ENCODE data around the gene ATP5F1D. TPM values are rescaled to one million over a fixed set of nuclear protein-coding genes. Genes with fewer than 3 reads are reported as not detected.

ATP5F1D gene
- total and polyA plus RNA-seq, 2 of the 13 experiments (the other 11 are each of a cell fraction or from before 2014, with no cell fraction given) = 39.4 to 78.7 TPM

DNA sequence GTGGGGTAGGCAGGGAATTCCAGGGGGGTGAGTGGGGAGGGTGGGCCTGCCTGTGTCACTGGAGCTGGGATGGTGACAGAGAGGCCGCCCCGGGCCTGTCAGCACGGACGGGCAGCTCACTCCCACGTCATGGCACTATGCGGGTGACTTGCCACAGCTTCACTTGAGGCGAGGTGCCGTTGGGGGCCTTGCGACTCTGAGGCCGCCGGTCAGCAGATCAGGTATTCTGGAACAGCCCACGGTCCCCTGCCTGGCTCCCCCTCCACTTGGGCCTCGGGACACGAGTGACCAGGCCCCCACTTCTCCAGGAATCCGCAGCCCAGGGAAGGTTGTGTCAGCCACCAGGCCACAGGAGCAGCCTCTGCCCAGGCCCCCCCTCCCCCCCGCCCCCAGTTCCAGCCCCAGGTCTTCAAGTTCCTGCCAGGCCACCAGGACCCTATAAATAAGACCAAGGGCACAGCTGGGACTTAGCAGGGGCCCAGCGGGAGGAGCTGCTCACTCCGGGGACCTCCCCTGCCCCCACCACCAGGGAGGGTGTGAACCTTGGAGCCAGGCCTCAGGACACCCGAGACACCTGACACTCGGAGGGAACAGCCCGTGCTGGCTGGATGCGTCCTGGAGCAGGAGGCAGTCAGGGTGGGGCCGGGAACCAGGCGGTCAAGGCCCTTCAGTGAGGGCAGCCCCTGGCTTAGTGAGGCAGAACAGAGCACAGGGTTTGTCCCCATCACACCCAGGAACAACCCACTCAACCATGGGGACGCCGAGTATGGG is 4.1 kb downstream of the ATP5F1D start (continued):
- TF ChIP-seq, protein P1, sequence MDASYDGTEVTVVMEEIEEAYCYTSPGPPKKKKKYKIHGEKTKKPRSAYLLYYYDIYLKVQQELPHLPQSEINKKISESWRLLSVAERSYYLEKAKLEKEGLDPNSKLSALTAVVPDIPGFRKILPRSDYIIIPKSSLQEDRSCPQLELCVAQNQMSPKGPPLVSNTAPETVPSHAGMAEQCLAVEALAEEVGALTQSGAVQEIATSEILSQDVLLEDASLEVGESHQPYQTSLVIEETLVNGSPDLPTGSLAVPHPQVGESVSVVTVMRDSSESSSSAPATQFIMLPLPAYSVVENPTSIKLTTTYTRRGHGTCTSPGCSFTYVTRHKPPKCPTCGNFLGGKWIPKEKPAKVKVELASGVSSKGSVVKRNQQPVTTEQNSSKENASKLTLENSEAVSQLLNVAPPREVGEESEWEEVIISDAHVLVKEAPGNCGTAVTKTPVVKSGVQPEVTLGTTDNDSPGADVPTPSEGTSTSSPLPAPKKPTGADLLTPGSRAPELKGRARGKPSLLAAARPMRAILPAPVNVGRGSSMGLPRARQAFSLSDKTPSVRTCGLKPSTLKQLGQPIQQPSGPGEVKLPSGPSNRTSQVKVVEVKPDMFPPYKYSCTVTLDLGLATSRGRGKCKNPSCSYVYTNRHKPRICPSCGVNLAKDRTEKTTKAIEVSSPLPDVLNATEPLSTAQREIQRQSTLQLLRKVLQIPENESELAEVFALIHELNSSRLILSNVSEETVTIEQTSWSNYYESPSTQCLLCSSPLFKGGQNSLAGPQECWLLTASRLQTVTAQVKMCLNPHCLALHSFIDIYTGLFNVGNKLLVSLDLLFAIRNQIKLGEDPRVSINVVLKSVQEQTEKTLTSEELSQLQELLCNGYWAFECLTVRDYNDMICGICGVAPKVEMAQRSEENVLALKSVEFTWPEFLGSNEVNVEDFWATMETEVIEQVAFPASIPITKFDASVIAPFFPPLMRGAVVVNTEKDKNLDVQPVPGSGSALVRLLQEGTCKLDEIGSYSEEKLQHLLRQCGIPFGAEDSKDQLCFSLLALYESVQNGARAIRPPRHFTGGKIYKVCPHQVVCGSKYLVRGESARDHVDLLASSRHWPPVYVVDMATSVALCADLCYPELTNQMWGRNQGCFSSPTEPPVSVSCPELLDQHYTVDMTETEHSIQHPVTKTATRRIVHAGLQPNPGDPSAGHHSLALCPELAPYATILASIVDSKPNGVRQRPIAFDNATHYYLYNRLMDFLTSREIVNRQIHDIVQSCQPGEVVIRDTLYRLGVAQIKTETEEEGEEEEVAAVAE (CRISPR knock-in tag; IDR thresholded peaks at IDR 0.05; ENCODE audit: borderline replicate concordance) = no peak
- TF ChIP-seq ZNF674 (CRISPR knock-in tag; IDR thresholded peaks at IDR 0.05; ENCODE audit: low read depth) (no peak), DMAP1 (CRISPR knock-in tag; IDR thresholded peaks at IDR 0.05) (0 out of 2 replicates have a peak, but pooled peaks have one; percentile 5), TOPORS (CRISPR knock-in tag; IDR thresholded peaks at IDR 0.05) (no peak), ZNF225 (CRISPR knock-in tag; IDR thresholded peaks at IDR 0.05) (no peak), ZNF460 (CRISPR knock-in tag; IDR thresholded peaks at IDR 0.05; ENCODE audit: borderline replicate concordance) (no peak), ZFYVE20 (CRISPR knock-in tag; IDR thresholded peaks at IDR 0.05; ENCODE audit: borderline replicate concordance, low read depth) (no peak), EEA1 (CRISPR knock-in tag; IDR thresholded peaks at IDR 0.05; ENCODE audit: borderline replicate concordance) (no peak), ZFP1 (CRISPR knock-in tag; IDR thresholded peaks at IDR 0.05) (no peak)
- TF ChIP-seq, protein P2, sequence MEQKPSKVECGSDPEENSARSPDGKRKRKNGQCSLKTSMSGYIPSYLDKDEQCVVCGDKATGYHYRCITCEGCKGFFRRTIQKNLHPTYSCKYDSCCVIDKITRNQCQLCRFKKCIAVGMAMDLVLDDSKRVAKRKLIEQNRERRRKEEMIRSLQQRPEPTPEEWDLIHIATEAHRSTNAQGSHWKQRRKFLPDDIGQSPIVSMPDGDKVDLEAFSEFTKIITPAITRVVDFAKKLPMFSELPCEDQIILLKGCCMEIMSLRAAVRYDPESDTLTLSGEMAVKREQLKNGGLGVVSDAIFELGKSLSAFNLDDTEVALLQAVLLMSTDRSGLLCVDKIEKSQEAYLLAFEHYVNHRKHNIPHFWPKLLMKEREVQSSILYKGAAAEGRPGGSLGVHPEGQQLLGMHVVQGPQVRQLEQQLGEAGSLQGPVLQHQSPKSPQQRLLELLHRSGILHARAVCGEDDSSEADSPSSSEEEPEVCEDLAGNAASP (CRISPR knock-in tag; IDR thresholded peaks at IDR 0.05; ENCODE audit: borderline replicate concordance) = peak; percentile 75; the same call in 1 of the 2 replicates
- TF ChIP-seq, protein P3, sequence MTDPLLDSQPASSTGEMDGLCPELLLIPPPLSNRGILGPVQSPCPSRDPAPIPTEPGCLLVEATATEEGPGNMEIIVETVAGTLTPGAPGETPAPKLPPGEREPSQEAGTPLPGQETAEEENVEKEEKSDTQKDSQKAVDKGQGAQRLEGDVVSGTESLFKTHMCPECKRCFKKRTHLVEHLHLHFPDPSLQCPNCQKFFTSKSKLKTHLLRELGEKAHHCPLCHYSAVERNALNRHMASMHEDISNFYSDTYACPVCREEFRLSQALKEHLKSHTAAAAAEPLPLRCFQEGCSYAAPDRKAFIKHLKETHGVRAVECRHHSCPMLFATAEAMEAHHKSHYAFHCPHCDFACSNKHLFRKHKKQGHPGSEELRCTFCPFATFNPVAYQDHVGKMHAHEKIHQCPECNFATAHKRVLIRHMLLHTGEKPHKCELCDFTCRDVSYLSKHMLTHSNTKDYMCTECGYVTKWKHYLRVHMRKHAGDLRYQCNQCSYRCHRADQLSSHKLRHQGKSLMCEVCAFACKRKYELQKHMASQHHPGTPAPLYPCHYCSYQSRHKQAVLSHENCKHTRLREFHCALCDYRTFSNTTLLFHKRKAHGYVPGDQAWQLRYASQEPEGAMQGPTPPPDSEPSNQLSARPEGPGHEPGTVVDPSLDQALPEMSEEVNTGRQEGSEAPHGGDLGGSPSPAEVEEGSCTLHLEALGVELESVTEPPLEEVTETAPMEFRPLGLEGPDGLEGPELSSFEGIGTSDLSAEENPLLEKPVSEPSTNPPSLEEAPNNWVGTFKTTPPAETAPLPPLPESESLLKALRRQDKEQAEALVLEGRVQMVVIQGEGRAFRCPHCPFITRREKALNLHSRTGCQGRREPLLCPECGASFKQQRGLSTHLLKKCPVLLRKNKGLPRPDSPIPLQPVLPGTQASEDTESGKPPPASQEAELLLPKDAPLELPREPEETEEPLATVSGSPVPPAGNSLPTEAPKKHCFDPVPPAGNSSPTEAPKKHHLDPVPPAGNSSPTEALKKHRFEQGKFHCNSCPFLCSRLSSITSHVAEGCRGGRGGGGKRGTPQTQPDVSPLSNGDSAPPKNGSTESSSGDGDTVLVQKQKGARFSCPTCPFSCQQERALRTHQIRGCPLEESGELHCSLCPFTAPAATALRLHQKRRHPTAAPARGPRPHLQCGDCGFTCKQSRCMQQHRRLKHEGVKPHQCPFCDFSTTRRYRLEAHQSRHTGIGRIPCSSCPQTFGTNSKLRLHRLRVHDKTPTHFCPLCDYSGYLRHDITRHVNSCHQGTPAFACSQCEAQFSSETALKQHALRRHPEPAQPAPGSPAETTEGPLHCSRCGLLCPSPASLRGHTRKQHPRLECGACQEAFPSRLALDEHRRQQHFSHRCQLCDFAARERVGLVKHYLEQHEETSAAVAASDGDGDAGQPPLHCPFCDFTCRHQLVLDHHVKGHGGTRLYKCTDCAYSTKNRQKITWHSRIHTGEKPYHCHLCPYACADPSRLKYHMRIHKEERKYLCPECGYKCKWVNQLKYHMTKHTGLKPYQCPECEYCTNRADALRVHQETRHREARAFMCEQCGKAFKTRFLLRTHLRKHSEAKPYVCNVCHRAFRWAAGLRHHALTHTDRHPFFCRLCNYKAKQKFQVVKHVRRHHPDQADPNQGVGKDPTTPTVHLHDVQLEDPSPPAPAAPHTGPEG (CRISPR knock-in tag; IDR thresholded peaks at IDR 0.05) = no peak
- TF ChIP-seq, protein P4, sequence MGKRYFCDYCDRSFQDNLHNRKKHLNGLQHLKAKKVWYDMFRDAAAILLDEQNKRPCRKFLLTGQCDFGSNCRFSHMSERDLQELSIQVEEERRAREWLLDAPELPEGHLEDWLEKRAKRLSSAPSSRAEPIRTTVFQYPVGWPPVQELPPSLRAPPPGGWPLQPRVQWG (CRISPR knock-in tag; IDR thresholded peaks at IDR 0.05; ENCODE audit: borderline replicate concordance, low read depth) = no peak

Data from HepG2 (cell line).